Hindlimb muscle (tissue), 1 donor: ENCODE measurements around the gene NUDT7. TPM values are rescaled to one million over a fixed set of nuclear protein-coding genes. Genes with fewer than 3 reads are reported as not detected.

Experiments used
- DNase-seq: peaks from one replicate; pipeline ENCODE4 v3.0.0-alpha.2; 2013
- polyA plus RNA-seq: library from polyadenylated mRNA; unstranded; fragments of 120-200 nt; gene quantifications from one replicate; pipeline ENCODE4 v1.2.1, GENCODE V29; 2013; ENCODE audit not compliant: insufficient read length

Gene NUDT7
- polyA plus RNA-seq, 1 donor = 3.4 TPM

DNA sequence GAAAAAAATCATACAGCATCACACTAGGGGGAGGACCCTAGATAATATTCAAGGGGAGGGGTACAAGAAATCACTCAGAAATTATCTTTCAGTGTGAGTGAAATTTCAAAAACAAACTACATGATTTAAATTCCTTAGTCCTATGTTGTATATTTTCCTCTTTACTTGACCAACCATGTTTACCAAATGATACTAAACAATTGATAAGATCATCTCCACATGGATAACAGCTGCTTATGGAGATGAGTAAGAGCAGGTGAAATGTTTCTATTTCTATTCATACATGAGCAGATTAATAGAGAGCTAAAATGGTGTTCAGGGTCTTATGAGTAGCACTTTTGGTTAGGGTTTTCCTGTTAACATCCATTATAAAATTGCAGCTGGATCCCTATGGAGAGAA lies 58.8 kb downstream of the NUDT7 start:
- DNase-seq = no peak

GRCh38 chr16:77782694-77783093 lies 60.4 kb downstream of the NUDT7 start:
- no peak for DNase-seq

DNA sequence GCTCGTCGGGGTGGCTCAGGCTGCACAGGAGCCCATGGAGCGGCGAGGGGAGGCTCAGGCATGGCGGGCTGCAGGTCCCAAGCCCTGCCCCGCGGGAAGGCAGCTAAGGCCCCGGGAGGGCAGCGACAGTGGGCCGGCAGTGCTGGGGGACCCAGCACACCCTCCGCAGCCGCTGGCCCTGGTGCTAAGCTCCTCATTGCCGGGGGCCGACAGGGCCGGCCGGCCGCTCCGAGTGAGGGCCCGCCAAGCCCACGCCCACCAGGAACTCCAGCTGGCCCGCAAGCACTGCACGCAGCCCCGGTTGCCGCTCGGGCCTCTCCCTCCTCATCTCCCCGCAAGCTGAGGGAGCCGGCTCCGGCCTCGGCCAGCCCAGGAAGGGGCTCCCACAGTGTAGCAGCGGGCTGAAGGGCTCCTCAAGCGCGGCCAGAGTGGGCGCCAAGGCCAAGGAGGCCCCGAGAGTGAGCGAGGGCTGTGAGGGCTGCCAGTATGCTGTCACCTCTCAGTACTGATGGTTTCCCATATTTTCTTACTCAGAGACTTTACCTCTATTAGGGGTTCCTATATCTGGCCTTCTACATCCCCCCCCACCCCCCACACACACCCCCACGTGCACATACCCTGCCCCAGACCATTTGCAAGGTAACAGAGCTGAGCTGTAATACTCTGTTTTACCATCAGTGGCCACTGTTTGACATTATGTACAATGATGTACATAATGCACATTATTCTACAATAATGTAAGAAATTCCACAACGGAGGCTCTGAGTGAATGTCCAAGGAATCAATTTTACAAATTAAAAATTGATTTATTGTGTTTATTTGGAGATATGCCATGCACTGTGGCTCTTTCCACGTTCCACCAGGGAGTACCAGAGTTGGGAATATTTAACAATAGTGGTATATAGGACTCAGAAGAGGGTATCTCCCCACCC lies 62.4 kb downstream of the NUDT7 start:
- no peak for DNase-seq

GRCh38 chr16:77785373-77785764 lies 63.1 kb downstream of the NUDT7 start:
- DNase-seq = no peak

DNA sequence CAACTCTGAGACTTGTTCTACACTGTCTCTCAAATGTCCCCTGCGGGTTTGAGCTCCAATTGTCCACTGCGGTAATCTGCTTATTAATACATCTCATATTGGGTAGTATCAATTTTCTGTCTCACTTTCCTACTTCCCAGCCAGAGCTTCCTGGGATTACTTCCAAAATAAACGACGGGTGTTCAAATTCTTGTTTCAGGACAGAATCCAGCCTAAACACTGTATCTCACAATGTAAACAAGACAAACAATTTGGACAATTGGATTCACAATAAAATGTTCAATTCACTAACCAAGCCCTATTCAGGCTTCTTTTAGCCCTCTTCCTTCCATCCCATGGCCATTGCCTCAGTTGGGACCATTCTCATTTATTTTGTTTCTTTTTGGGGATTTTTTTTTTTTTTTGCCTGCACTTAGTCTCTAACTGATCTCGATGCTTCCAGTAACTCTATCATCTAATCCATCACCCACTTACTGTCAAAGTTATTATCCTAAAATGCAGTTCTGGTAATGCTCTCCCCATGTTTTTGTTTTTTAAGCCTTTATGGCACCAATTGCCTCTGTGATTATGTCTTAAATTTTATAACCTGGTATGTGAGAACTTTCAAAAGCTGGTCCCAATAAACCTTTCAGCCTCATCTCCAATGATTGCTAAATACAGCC lies 64.0 kb downstream of the NUDT7 start:
- no peak for DNase-seq

- no peak for DNase-seq
These were observed 65.1 kb downstream of the NUDT7 start for GRCh38 chr16:77787452-77787851.

DNA sequence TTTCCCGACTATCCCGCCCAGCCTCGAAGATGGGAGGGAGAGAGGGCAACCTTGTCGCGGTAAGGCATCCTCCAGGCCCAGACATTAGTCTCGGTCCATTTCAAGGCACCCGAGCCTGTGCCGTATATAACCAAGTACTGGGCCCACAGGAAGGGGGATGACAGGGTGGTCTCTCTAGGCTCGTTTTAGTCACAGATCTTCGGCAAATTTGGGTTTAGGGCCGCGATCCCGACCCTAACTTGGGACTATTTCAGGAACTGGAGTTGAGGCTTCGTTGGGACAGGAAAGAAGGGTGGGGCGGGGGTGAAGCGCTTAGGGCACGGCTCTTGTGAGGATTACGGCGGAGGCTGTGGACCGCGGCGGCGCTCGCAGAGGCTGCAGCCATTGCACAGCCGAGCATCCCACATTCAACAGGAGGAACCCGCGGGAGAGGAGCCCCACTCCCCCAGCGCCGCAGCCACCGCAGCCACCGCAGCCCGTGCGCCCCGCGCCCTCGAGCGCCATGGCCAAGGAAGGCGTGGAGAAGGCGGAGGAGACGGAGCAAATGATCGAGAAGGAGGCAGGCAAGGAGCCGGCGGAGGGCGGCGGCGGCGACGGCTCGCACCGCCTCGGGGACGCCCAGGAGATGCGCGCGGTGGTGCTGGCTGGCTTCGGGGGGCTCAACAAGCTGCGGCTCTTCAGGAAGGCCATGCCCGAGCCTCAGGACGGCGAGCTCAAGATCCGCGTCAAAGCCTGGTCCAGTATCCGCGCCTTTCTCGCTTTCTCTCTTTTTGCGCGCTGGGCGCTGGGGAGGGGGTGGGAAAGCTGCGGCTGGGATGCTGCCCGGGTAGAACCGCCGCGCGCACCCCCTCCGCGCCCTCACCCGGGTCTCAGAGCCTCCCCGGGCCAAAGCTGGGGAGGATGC lies 66.1 kb downstream of the NUDT7 start, which contains the start of gene VAT1L:
Gene VAT1L (plus strand): TSS at position 384 of the 904 bp plus-strand sequence. CDS start 119 bp downstream, at position 503.
- peak; percentile 56 for DNase-seq

DNA sequence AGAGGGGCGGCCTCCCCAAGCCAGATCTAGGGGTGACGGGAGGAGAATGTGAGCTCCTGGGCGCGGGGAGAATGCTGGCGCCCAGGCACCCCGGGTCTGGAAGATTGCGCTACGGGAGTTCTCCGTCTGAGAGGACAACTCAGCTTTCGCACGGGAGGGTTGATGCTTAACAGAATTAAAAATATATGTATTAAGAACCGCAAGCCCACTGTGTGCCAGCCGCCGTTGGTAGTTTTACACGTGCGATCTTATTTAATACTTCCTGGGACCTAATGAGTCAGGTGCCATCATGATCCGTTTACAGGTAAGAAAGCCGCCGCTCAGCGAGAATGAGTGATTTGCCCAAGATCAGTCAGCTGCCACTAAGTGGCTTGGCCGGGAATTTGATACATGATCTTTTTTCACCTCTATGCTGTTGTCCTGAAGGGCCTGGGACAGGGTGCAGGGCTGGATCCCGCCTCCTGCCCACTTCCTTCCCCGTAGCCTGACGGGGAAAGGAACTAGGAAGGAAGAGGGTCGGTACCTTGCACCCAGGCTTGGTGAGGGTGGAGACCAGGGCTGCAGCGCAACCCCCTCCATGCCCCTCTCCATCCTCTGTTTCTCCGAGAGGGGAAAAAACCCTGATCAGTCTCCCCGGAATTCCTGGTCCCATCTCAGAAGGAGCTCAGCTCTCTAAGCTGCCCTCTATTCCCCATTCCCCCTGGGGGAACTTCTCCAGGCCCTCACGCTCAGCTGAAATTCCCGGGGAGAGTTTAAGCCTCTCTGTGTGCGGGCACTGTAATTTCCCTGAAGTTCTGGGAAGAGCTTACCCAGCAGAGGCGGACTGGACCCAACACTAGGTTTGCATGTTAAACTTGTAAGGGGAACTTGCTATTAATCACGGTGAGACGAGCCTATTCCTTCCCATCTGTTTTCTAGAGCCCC lies 67.0 kb downstream of the NUDT7 start:
- no peak for DNase-seq

DNA sequence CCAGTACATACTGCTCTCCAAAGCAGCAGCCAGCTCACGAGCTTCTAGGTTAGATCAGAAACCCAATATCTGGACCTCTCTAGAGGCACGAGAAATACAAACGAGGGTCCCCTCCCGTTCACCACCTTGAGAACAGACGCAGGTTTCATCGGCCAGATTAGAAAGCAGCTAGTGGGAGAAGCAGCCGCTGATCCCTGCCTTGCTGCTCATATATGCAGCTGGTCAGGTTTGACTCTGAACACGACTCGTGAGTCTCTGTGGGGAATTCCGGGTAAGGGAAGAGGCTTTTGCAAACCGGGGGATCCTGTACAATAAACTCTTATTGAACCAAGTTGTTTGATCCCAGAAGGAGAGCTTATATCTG lies 67.7 kb downstream of the NUDT7 start:
- no peak for DNase-seq

GRCh38 chr16:77790912-77791311 lies 68.6 kb downstream of the NUDT7 start:
- peak; percentile 26 for DNase-seq

Other genes with a start within 250 kb of the NUDT7 start
- gene VAT1L, start 66.0 kb downstream of the NUDT7 start, polyA plus RNA-seq = 0.79 TPM